ENCODE data around the gene UBE2J1.
"Not testable (repeated sequence)": the region's sequence is repeated elsewhere in the genome, so short reads cannot be mapped to it uniquely, and the experiment has no call there.

UBE2J1 gene

GRCh38 chr6:89317067-89317466 is 35.5 kb downstream of the UBE2J1 start:
- no peak for DNase-seq

- no peak for DNase-seq
These were observed 37.2 kb downstream of the UBE2J1 start, which contains the start of gene GABRR2 for GRCh38 chr6:89315249-89315885. Gene GABRR2 (minus strand): TSS chr6:89315299. CDS start chr6:89315165, 134 bp downstream.

GRCh38 chr6:89314692-89315091 is 37.8 kb downstream of the UBE2J1 start:
- no peak for DNase-seq

- DNase-seq: no peak
These were observed 39.5 kb downstream of the UBE2J1 start for GRCh38 chr6:89313006-89313405.

GRCh38 chr6:89311853-89312531 is 40.5 kb downstream of the UBE2J1 start:
- DNase-seq: peak; percentile 35

- no peak for DNase-seq
These were observed 41.0 kb downstream of the UBE2J1 start for GRCh38 chr6:89311530-89311852.

GRCh38 chr6:89310929-89311328 is 41.6 kb downstream of the UBE2J1 start:
- DNase-seq: no peak

GRCh38 chr6:89308525-89309395 is 43.8 kb downstream of the UBE2J1 start:
- peak; percentile 40 for DNase-seq

- DNase-seq: not testable (repeated sequence)
These were observed 48.0 kb downstream of the UBE2J1 start for GRCh38 chr6:89304517-89304916.

GRCh38 chr6:89302936-89303335 is 49.6 kb downstream of the UBE2J1 start:
- DNase-seq: no peak

GRCh38 chr6:89302195-89302770 is 50.2 kb downstream of the UBE2J1 start:
- no peak for DNase-seq

GRCh38 chr6:89301586-89302194 is 50.8 kb downstream of the UBE2J1 start:
- DNase-seq: no peak

- DNase-seq: no peak
These were observed 53.1 kb downstream of the UBE2J1 start for GRCh38 chr6:89299466-89299850.

GRCh38 chr6:89298680-89299465 is 53.6 kb downstream of the UBE2J1 start:
- no peak for DNase-seq

GRCh38 chr6:89297695-89298351 is 54.7 kb downstream of the UBE2J1 start:
- peak; percentile 51 for DNase-seq

- no peak for DNase-seq
These were observed 56.5 kb downstream of the UBE2J1 start for GRCh38 chr6:89295981-89296380.

- DNase-seq: not testable (repeated sequence)
These were observed 57.4 kb downstream of the UBE2J1 start for GRCh38 chr6:89295116-89295515.

GRCh38 chr6:89291256-89291819 is 61.2 kb downstream of the UBE2J1 start:
- DNase-seq: no peak

GRCh38 chr6:89290401-89291155 is 61.9 kb downstream of the UBE2J1 start:
- DNase-seq: no peak

- no peak for DNase-seq
These were observed 62.8 kb downstream of the UBE2J1 start for GRCh38 chr6:89289710-89290109.

Measured in hematopoietic multipotent progenitor cell treated with erythropoietin and hydrocortisone succinate and interleukin-3 and kit ligand, for 4 days (in vitro differentiated cells).